Body of pancreas (tissue), 4 donors: ENCODE data around the gene ACTN2. TPM values are rescaled to one million over a fixed set of nuclear protein-coding genes. Genes with fewer than 3 reads are reported as not detected.

Experiments used
- ATAC-seq: fragments of 150-250 bp; one replicate; pipeline ENCODE4 v1.9.1; 2016
- DNase-seq, 4 donors: peaks; one replicate each; pipeline ENCODE4 v3.0.0-alpha.2; 2019
- H3K27ac ChIP-seq, 4 donors: fragments of 200-600 bp; sonication (generic); 1 replicate in 3 of 4; 2 replicates in 1 of 4; pipeline versions ENCODE4 v1.5.1 to v1.6.1; 2016 to 2019; ENCODE audit warnings: mild to moderate bottlenecking in 1 of 4, mixed read lengths in 1 of 4, moderate library complexity in 1 of 4
- H3K27me3 ChIP-seq, 2 donors: fragments of 200-600 bp; sonication (generic); one replicate each; pipeline ENCODE4 v1.6.0; 2016; ENCODE audit warnings: mild to moderate bottlenecking in 1 of 2
- H3K36me3 ChIP-seq, 2 donors: fragments of 200-600 bp; sonication (generic); replicated peaks in 1 of 2; 2 replicates each; pipeline ENCODE4 v1.5.1; 2016; ENCODE audit warnings: low read depth in 2 of 2; ENCODE audit not compliant: insufficient read depth in 1 of 2
- H3K4me1 ChIP-seq: fragments of 200-600 bp; sonication (generic); one replicate; pipeline ENCODE4 v1.6.0; 2016
- H3K4me3 ChIP-seq, 2 donors: fragments of 200-600 bp; sonication (generic); 1 replicate in 1 of 2; 2 replicates in 1 of 2; pipeline ENCODE4 v1.5.1; 2016 to 2019
- H3K9me3 ChIP-seq, 3 donors: fragments of 200-600 bp; sonication (generic); 1 replicate in 2 of 3; 2 replicates in 1 of 3; pipeline ENCODE4 v1.5.1; 2016
- CTCF ChIP-seq, 7 experiments: fragments of 450-650 bp in 4 of 7; fragments of 200-600 bp in 3 of 7; sonication (generic) in 3 of 7; IDR thresholded peaks; one replicate each; pipeline ENCODE4 v1.5.1; 2016 to 2019; ENCODE audit warnings: antibody characterized with exemption in 7 of 7
- POLR2A ChIP-seq, 3 donors: fragments of 450-650 bp; IDR thresholded peaks; one replicate each; pipeline ENCODE4 v1.6.1; 2016; ENCODE audit warnings: antibody characterized with exemption in 3 of 3, mild to moderate bottlenecking in 2 of 3
- WGBS, 2 donors: methylation state at CpG; one replicate each; pipeline ENCODE4 v1.1.5; 2017; 5-methylcytosine and 5-hydroxymethylcytosine counted together
- intact Hi-C: fragments of 100-400 bp; cut with DNase I; formaldehyde crosslinking; loops from one replicate; pipeline ENCODE4 v1.15.1; 2023
- total RNA-seq, 2 donors: library from RNA; depleted of rRNA; stranded (reverse); fragments of >200 nt; gene quantifications; one replicate each; pipeline ENCODE4 v1.1.0, GENCODE V29; 2016

ACTN2 gene
- total RNA-seq, 2 donors from 2014 or later, result 3.0 to 3.1 TPM

- Histone ChIP-seq H3K36me3 (no peaks in the 10 kb centered on the region), H3K27ac (no peak overlapping the region), H3K9me3 (no peaks in the 10 kb centered on the region), H3K4me3 (no peak overlapping the region), H3K27me3 (no peaks in the 10 kb centered on the region), H3K4me1 (peaks cover 7% of the 10 kb centered on the region)
- WGBS, 2 donors, result 64 to 77% methylated on average over 7 to 11 of the region's 11 CpGs
- DNase-seq (no peak), ATAC-seq (no peak)
- TF ChIP-seq CTCF (IDR thresholded peaks at IDR 0.05) (no peak), POLR2A (IDR thresholded peaks at IDR 0.05) (no peak)
- intact Hi-C loops, result no loop called here
These were observed 41.2 kb downstream of the ACTN2 start for GRCh38 chr1:236727521-236727920.

- intact Hi-C loops, result no loop called here
- ATAC-seq, result no peak
- Histone ChIP-seq H3K4me3 (no peak overlapping the region), H3K27me3 (no peaks in the 10 kb centered on the region), H3K4me1 (peaks cover 7% of the 10 kb centered on the region), H3K36me3 (no peaks in the 10 kb centered on the region), H3K27ac (no peak overlapping the region), H3K9me3 (no peaks in the 10 kb centered on the region)
- no peak for DNase-seq
- no peak for TF ChIP-seq POLR2A (IDR thresholded peaks at IDR 0.05)
- no peak for TF ChIP-seq CTCF (IDR thresholded peaks at IDR 0.05)
- WGBS, 2 donors, result 82 to 94% methylated on average over 4 of the region's 4 CpGs
These were observed 42.5 kb downstream of the ACTN2 start for GRCh38 chr1:236728752-236729151.

- no peak for ATAC-seq
These were observed 47.4 kb downstream of the ACTN2 start for GRCh38 chr1:236733653-236734052.

GRCh38 chr1:236734141-236734765 lies 48.0 kb downstream of the ACTN2 start:
- no peaks in the 10 kb centered on the region for H3K9me3 ChIP-seq
- H3K36me3 ChIP-seq, result no peaks in the 10 kb centered on the region
- WGBS, 2 donors, result 80 to 83% methylated on average over 8 of the region's 8 CpGs
- H3K27me3 ChIP-seq, result no peaks in the 10 kb centered on the region
- DNase-seq (no peak), ATAC-seq (no peak)
- intact Hi-C loops, result no loop called here
- TF ChIP-seq CTCF (IDR thresholded peaks at IDR 0.05), result no peak
- no peak for TF ChIP-seq POLR2A (IDR thresholded peaks at IDR 0.05)
- H3K4me1 ChIP-seq, result peaks cover 7% of the 10 kb centered on the region
- no peak overlapping the region for H3K4me3 ChIP-seq
- H3K27ac ChIP-seq, result no peak overlapping the region

More at GRCh38 chr1:236733653-236734052, 47.4 kb downstream of the ACTN2 start:
- no peak for TF ChIP-seq CTCF (IDR thresholded peaks at IDR 0.05)
- no peak for TF ChIP-seq POLR2A (IDR thresholded peaks at IDR 0.05)
- no peak overlapping the region for H3K27ac ChIP-seq
- H3K27me3 ChIP-seq, result no peaks in the 10 kb centered on the region
- intact Hi-C loops, result no loop called here
- no peaks in the 10 kb centered on the region for H3K36me3 ChIP-seq
- no peak overlapping the region for H3K4me3 ChIP-seq
- peaks cover 7% of the 10 kb centered on the region for H3K4me1 ChIP-seq
- no peak for DNase-seq
- WGBS, 2 donors, result 85 to 98% methylated on average over 3 of the region's 3 CpGs
- no peaks in the 10 kb centered on the region for H3K9me3 ChIP-seq

GRCh38 chr1:236736761-236737160 lies 50.5 kb downstream of the ACTN2 start:
- 86% methylated on average over 15 of the region's 15 CpGs for WGBS, 2 donors
- no peak for ATAC-seq

More at GRCh38 chr1:236736761-236737160, 50.5 kb downstream of the ACTN2 start:
- Histone ChIP-seq H3K4me1 (no peaks in the 10 kb centered on the region), H3K27ac (no peak overlapping the region), H3K4me3 (no peak overlapping the region), H3K27me3 (no peaks in the 10 kb centered on the region), H3K36me3 (no peaks in the 10 kb centered on the region), H3K9me3 (no peaks in the 10 kb centered on the region)
- DNase-seq, result no peak
- TF ChIP-seq CTCF (IDR thresholded peaks at IDR 0.05) (no peak), POLR2A (IDR thresholded peaks at IDR 0.05) (no peak)
- intact Hi-C loops, result no loop called here
